ENCODE measurements around the gene RSPH1. TPM values are rescaled to one million over a fixed set of nuclear protein-coding genes. Genes with fewer than 3 reads are reported as not detected.

The RSPH1 gene
- polyA plus RNA-seq, 2 of the 4 experiments (the other 2 are of a cell fraction): 0.71 to 0.85 TPM

GRCh38 chr21:42434884-42435283, 61.1 kb downstream of the RSPH1 start:
- Histone ChIP-seq H3K4me1 (no peaks in the 10 kb centered on the region), H3K27ac (no peak overlapping the region), H3K4me3 (no peak overlapping the region), H3K9me3 (0 out of 3 replicates have a peak, but pooled peaks cover 9% of the 10 kb centered on the region), H3K4me2 (no peak overlapping the region)
- POLR2A ChIA-PET: no interaction called here
- no peak for DNase-seq (ENCODE audit: low read depth in 1 of 2, low spot score in 1 of 2)
- no peak for TF ChIP-seq JUN (IDR thresholded peaks at IDR 0.05)
- TF ChIP-seq POLR2A (IDR thresholded peaks at IDR 0.05; ENCODE audit: low read length): no peak
- TF ChIP-seq RNF2 (IDR thresholded peaks at IDR 0.05; ENCODE audit: borderline replicate concordance, low read depth): no peak
- TF ChIP-seq E2F6 (IDR thresholded peaks at IDR 0.05; ENCODE audit: borderline replicate concordance, low read depth): no peak
- no peak for TF ChIP-seq HES2 (IDR thresholded peaks at IDR 0.05)
- TF ChIP-seq CHD4 (IDR thresholded peaks at IDR 0.05; ENCODE audit: borderline replicate concordance): no peak
- TF ChIP-seq MAFK (IDR thresholded peaks at IDR 0.05; ENCODE audit: partially characterized antibody): no peak
- no peak for TF ChIP-seq RAD21 (conservative IDR thresholded peaks at IDR 0.05 in 1 of 2, IDR thresholded peaks at IDR 0.05 in 1 of 2)
- no peak for TF ChIP-seq HEYL (CRISPR knock-in tag; IDR thresholded peaks at IDR 0.05)
- no peak for TF ChIP-seq ZFP36 (IDR thresholded peaks at IDR 0.05; ENCODE audit: borderline replicate concordance, partially characterized antibody)
- TF ChIP-seq EHF (CRISPR knock-in tag; IDR thresholded peaks at IDR 0.05): no peak
- no peak for TF ChIP-seq EP300 (IDR thresholded peaks at IDR 0.05)
- TF ChIP-seq, protein P1, sequence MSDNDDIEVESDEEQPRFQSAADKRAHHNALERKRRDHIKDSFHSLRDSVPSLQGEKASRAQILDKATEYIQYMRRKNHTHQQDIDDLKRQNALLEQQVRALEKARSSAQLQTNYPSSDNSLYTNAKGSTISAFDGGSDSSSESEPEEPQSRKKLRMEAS (IDR thresholded peaks at IDR 0.05): no peak
- no peak for TF ChIP-seq POLR2AphosphoS2 (conservative IDR thresholded peaks at IDR 0.05; ENCODE audit: low read length)
- no peak for TF ChIP-seq HOXB13 (CRISPR knock-in tag; IDR thresholded peaks at IDR 0.05; ENCODE audit: low read depth)
- TF ChIP-seq SREBF2 (IDR thresholded peaks at IDR 0.05): no peak
- TF ChIP-seq ESRRA (IDR thresholded peaks at IDR 0.05; ENCODE audit: borderline replicate concordance, low read length): no peak
- TF ChIP-seq SMC3 (IDR thresholded peaks at IDR 0.05): no peak
- no peak for TF ChIP-seq CBX8 (IDR thresholded peaks at IDR 0.05)
- no peak for ATAC-seq
- CTCF ChIA-PET: interaction anchor here (1.0 kb wide), 1 partner anchor 125 kb away, joined by 3 read pairs; no protein-coding TSS in a partner anchor
- no peak for FAIRE-seq
- 23% methylated on average over 3 of the region's 3 CpGs for WGBS (ENCODE audit: missing lambda C conversion rate)

DNA sequence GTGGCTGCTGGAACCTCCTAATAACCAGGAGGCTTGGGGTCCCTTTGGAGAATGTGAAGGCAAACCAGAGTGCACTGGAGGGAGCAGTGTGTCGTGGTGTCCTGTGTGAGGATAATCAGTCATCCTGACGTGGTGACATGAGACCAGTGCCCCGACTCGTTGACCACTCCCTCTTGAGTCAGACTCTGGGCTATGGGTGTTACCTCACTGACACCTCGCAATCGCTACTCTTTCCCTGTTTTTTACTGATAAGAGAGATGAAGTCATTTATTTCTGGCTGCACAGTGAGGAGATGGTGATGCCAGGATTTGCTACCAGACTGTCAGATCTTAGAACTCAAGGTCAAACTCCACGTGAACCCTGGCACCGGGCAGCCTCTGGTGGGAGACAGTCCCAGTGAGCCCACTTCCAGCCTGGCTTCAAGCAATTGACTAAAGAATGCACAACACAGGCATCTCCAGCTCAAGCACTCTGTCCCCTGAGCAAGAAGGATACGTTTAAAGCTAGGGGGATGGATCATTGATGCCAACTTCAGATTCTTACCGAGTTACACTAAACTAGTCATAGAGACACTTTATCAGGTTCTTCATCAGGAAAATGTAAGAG, 62.0 kb downstream of the RSPH1 start:
- Histone ChIP-seq H3K4me1 (no peaks in the 10 kb centered on the region), H3K9me3 (0 out of 3 replicates have a peak, but pooled peaks cover 9% of the 10 kb centered on the region), H3K27ac (no peak overlapping the region), H3K4me2 (no peak overlapping the region), H3K4me3 (no peak overlapping the region)
- WGBS (ENCODE audit: missing lambda C conversion rate): 11% methylated on average over 10 of the region's 10 CpGs
- FAIRE-seq (no peak), DNase-seq (ENCODE audit: low read depth in 1 of 2, low spot score in 1 of 2) (no peak), ATAC-seq (no peak)
- TF ChIP-seq HES2 (IDR thresholded peaks at IDR 0.05) (no peak), BHLHE40 (IDR thresholded peaks at IDR 0.05; ENCODE audit: low read depth, low read length) (no peak), BCL3 (IDR thresholded peaks at IDR 0.05) (no peak), RFX5 (IDR thresholded peaks at IDR 0.05) (no peak), KDM5A (IDR thresholded peaks at IDR 0.05) (no peak), GATA3 (IDR thresholded peaks at IDR 0.05; ENCODE audit: borderline replicate concordance) (no peak), POLR2AphosphoS2 (conservative IDR thresholded peaks at IDR 0.05; ENCODE audit: low read length) (no peak), MAFK (IDR thresholded peaks at IDR 0.05; ENCODE audit: partially characterized antibody) (no peak), HOXB5 (CRISPR knock-in tag; IDR thresholded peaks at IDR 0.05) (no peak), HOXB13 (CRISPR knock-in tag; IDR thresholded peaks at IDR 0.05; ENCODE audit: low read depth) (no peak), HOXA7 (CRISPR knock-in tag; IDR thresholded peaks at IDR 0.05) (no peak), ZNF302 (CRISPR knock-in tag; IDR thresholded peaks at IDR 0.05) (no peak), NFE2L2 (conservative IDR thresholded peaks at IDR 0.05; ENCODE audit: low read length) (no peak), FOSL2 (IDR thresholded peaks at IDR 0.05) (no peak), FOSL2 (CRISPR knock-in tag; IDR thresholded peaks at IDR 0.05) (no peak)
- TF ChIP-seq, protein P1 (IDR thresholded peaks at IDR 0.05): no peak
- TF ChIP-seq, protein P2, sequence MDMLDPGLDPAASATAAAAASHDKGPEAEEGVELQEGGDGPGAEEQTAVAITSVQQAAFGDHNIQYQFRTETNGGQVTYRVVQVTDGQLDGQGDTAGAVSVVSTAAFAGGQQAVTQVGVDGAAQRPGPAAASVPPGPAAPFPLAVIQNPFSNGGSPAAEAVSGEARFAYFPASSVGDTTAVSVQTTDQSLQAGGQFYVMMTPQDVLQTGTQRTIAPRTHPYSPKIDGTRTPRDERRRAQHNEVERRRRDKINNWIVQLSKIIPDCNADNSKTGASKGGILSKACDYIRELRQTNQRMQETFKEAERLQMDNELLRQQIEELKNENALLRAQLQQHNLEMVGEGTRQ (IDR thresholded peaks at IDR 0.05): no peak
- CTCF ChIA-PET: no interaction called here
- POLR2A ChIA-PET: no interaction called here
